Occipital lobe (tissue), 2 donors: ENCODE data around the gene WDR7. TPM values are rescaled to one million over a fixed set of nuclear protein-coding genes. Genes with fewer than 3 reads are reported as not detected.
"Not testable (repeated sequence)": the region's sequence is repeated elsewhere in the genome, so short reads cannot be mapped to it uniquely, and the experiment has no call there.

Source experiments
- DNase-seq: peaks from one replicate; lab custom pipeline; 2025; lab: John Stamatoyannopoulos, UW
- total RNA-seq: library from RNA; depleted of rRNA; stranded (reverse); fragments of >200 nt; gene quantifications from one replicate; pipeline ENCODE4 v1.2.3, GENCODE V29; 2014

WDR7 gene
- total RNA-seq, 1 donor from 2014 or later, result 132 TPM

GRCh38 chr18:56654280-56654679 lies 3.1 kb downstream of the WDR7 start:
- DNase-seq, result not testable (repeated sequence)

GRCh38 chr18:56658261-56658660 lies 7.1 kb downstream of the WDR7 start:
- no peak for DNase-seq

- DNase-seq, result no peak
Observed at GRCh38 chr18:56659111-56659510, 8.0 kb downstream of the WDR7 start.

- no peak for DNase-seq
Observed at GRCh38 chr18:56660655-56661054, 9.5 kb downstream of the WDR7 start.

- no peak for DNase-seq
Observed at GRCh38 chr18:56661360-56662062, 10.4 kb downstream of the WDR7 start.

GRCh38 chr18:56662063-56662408 lies 10.9 kb downstream of the WDR7 start:
- no peak for DNase-seq

- no peak for DNase-seq
Observed at GRCh38 chr18:56662502-56662901, 11.3 kb downstream of the WDR7 start.

- DNase-seq, result no peak
Observed at GRCh38 chr18:56662902-56663301, 11.7 kb downstream of the WDR7 start.

GRCh38 chr18:56672391-56672790 lies 21.2 kb downstream of the WDR7 start:
- no peak for DNase-seq

- no peak for DNase-seq
Observed at GRCh38 chr18:56672981-56673380, 21.8 kb downstream of the WDR7 start.

GRCh38 chr18:56676639-56677038 lies 25.5 kb downstream of the WDR7 start:
- no peak for DNase-seq

- no peak for DNase-seq
Observed at GRCh38 chr18:56678836-56679565, 27.8 kb downstream of the WDR7 start.

- no peak for DNase-seq
Observed at GRCh38 chr18:56684277-56684676, 33.1 kb downstream of the WDR7 start.

- no peak for DNase-seq
Observed at GRCh38 chr18:56691530-56691929, 40.4 kb downstream of the WDR7 start.

GRCh38 chr18:56696966-56697365 lies 45.8 kb downstream of the WDR7 start:
- DNase-seq, result no peak

- no peak for DNase-seq
Observed at GRCh38 chr18:56702946-56703345, 51.8 kb downstream of the WDR7 start.

- no peak for DNase-seq
Observed at GRCh38 chr18:56709463-56709862, 58.3 kb downstream of the WDR7 start.

GRCh38 chr18:56711708-56712445 lies 60.7 kb downstream of the WDR7 start:
- DNase-seq, result no peak

- no peak for DNase-seq
Observed at GRCh38 chr18:56712761-56713160, 61.6 kb downstream of the WDR7 start.

GRCh38 chr18:56715121-56715520 lies 64.0 kb downstream of the WDR7 start:
- no peak for DNase-seq

- DNase-seq, result no peak
Observed at GRCh38 chr18:56716692-56717146, 65.6 kb downstream of the WDR7 start.

- no peak for DNase-seq
Observed at GRCh38 chr18:56721031-56721430, 69.9 kb downstream of the WDR7 start.
